ENCODE measurements around the gene THTPA. TPM values are rescaled to one million over a fixed set of nuclear protein-coding genes. Genes with fewer than 3 reads are reported as not detected.
A peak's percentile ranks its signal among the peaks of the same experiment; 100 is the strongest.

THTPA gene
- total and polyA plus RNA-seq, 2 of the 13 experiments (the other 11 are each of a cell fraction or from before 2014, with no cell fraction given): 7.4 to 8.7 TPM

GRCh38 chr14:23557946-23558345 lies 1.9 kb downstream of the THTPA start (continued):
- TF ChIP-seq JARID2 (CRISPR knock-in tag; IDR thresholded peaks at IDR 0.05; ENCODE audit: insufficient replicate concordance) (no peak), CAMTA2 (CRISPR knock-in tag; IDR thresholded peaks at IDR 0.05; ENCODE audit: borderline replicate concordance) (no peak), PITX1 (CRISPR knock-in tag; IDR thresholded peaks at IDR 0.05) (no peak), THRA (CRISPR knock-in tag; IDR thresholded peaks at IDR 0.05; ENCODE audit: borderline replicate concordance) (no peak), HMG20B (CRISPR knock-in tag; conservative IDR thresholded peaks at IDR 0.05) (no peak), ZNF749 (CRISPR knock-in tag; IDR thresholded peaks at IDR 0.05; ENCODE audit: borderline replicate concordance) (0 out of 2 replicates have a peak, but pooled peaks have one; percentile 24), NFKB2 (CRISPR knock-in tag; IDR thresholded peaks at IDR 0.05; ENCODE audit: borderline replicate concordance) (no peak), ZBTB8A (CRISPR knock-in tag; IDR thresholded peaks at IDR 0.05; ENCODE audit: borderline replicate concordance, low read depth) (no peak), ZNF562 (CRISPR knock-in tag; IDR thresholded peaks at IDR 0.05; ENCODE audit: borderline replicate concordance) (peak; percentile 33; the same call in 1 of the 2 replicates), SALL1 (CRISPR knock-in tag; IDR thresholded peaks at IDR 0.05) (no peak), ZNF83 (CRISPR knock-in tag; IDR thresholded peaks at IDR 0.05; ENCODE audit: borderline replicate concordance) (no peak), TOE1 (CRISPR knock-in tag; IDR thresholded peaks at IDR 0.05) (no peak), ZNF737 (CRISPR knock-in tag; IDR thresholded peaks at IDR 0.05; ENCODE audit: borderline replicate concordance) (0 out of 2 replicates have a peak, but pooled peaks have one; percentile 13), ELF3 (CRISPR knock-in tag; IDR thresholded peaks at IDR 0.05) (no peak), ZC3H13 (CRISPR knock-in tag; IDR thresholded peaks at IDR 0.05) (0 out of 2 replicates have a peak, but pooled peaks have one; percentile 40), BHLHE40 (IDR thresholded peaks at IDR 0.05; ENCODE audit: low read length) (no peak), NR2C2 (CRISPR knock-in tag; IDR thresholded peaks at IDR 0.05; ENCODE audit: borderline replicate concordance) (no peak), RBM22 (optimal IDR thresholded peaks at IDR 0.05; ENCODE audit: low read length) (peak; percentile 85), POGZ (CRISPR knock-in tag; IDR thresholded peaks at IDR 0.05) (no peak)

Data from HepG2 (cell line).